Retinal pigment epithelial cell (primary cell): ENCODE measurements around the gene SEZ6L.

ENCODE experiments used
- DNase-seq: peaks from one replicate; pipeline ENCODE4 v3.0.0-alpha.2; 2010; ENCODE audit warnings: low read depth
- H3K4me3 ChIP-seq: 2 replicates; pipeline ENCODE4 v1.5.1; 2011; ENCODE audit warnings: mild to moderate bottlenecking, low read length, control low read depth, moderate library complexity
- TF ChIP-seq, protein P1 (sequence below): conservative IDR thresholded peaks from 2 replicates; pipeline ENCODE4 v1.5.1; 2011; ENCODE audit warnings: low read depth, low read length, control low read depth, inconsistent platforms

The SEZ6L gene

DNA sequence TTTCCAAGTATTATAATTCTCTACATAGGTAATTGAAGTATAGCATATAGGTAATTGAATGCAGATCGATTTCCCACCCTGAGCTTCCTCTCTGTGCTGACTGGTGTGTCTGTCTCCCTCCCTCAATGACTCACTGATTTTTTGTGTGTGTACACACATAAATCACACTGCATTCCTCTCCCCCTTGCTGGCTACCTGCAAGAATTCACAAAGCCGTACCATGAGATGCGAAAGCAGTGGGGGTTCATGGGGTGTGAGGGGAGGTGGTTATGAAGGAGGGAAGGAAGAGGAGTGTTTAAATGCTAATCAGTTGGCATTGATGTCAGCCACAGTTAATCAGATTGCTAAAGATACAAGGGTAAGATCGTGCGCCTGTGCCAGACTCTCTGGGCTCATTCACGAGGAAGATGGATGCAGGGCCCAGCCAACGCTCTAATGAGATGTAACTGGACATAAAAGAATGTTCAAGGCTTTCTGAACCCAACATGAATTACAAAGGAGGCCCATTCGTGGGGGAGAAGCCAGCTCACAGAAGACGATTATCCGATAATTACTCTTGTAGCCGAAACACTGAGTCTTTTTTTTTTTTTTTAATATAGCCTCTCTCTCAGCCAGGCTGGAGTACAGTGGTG, 107.4 kb downstream of the SEZ6L start:
- no peak for DNase-seq
- TF ChIP-seq, protein P1, sequence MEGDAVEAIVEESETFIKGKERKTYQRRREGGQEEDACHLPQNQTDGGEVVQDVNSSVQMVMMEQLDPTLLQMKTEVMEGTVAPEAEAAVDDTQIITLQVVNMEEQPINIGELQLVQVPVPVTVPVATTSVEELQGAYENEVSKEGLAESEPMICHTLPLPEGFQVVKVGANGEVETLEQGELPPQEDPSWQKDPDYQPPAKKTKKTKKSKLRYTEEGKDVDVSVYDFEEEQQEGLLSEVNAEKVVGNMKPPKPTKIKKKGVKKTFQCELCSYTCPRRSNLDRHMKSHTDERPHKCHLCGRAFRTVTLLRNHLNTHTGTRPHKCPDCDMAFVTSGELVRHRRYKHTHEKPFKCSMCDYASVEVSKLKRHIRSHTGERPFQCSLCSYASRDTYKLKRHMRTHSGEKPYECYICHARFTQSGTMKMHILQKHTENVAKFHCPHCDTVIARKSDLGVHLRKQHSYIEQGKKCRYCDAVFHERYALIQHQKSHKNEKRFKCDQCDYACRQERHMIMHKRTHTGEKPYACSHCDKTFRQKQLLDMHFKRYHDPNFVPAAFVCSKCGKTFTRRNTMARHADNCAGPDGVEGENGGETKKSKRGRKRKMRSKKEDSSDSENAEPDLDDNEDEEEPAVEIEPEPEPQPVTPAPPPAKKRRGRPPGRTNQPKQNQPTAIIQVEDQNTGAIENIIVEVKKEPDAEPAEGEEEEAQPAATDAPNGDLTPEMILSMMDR: no peak
- H3K4me3 ChIP-seq: no peak overlapping the region

DNA sequence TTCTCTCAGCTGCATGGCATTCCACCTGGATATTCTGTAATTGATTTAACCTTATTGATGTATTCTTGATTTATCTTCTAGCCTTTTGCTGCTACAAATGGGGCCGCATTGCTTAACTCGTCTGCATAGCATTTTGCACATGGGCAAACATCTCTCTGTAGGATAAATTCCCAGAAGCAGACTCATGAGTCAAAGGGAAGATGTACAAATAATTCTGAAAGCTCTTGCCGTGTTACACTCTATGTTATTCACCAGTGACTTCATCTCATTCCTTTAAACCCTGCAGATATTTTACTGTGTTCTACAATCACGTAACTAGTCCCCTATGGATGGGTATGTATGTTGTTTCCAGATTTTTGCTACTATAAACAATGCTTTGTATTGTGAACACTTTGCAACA, 112.7 kb downstream of the SEZ6L start:
- no peak for DNase-seq
- TF ChIP-seq, protein P1: no peak
- no peak overlapping the region for H3K4me3 ChIP-seq

DNA sequence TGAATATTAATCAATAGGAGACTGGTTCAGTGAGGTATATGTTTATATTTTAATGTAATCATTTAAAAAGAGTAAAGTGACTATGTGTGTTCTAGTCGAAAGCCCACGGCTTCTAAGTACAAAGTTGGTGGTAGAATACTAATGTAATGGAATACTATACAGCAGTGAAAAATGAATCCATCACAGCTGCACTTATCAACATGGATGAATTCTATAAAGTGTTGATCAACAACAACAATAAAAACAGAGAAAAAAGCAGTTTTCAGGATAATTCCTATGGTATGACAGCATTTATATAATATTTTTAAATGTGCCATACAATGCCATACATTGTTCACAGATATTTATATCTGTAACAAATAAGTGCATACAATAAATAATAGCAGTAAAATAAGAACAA, 114.1 kb downstream of the SEZ6L start:
- H3K4me3 ChIP-seq: no peak overlapping the region
- TF ChIP-seq, protein P1: no peak
- no peak for DNase-seq

DNA sequence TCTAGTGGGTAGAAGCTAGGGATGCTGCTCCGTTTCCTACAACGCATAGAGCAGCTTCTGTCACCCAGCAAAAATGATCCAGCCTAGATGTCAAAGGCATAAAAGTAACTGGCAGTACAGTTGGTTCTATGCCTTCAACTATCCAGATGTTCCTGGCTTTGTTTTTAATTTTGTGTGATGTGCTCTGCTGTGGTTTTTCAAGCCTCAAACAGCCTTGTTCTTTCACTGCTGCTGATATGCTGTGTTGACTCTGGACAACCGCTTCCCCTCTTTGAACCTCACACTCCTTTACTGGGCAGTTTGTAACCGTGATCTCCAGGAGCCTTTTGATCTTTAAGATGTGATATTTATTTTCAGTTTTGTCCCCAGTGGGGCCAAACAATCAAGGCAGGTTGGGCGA, 116.4 kb downstream of the SEZ6L start:
- TF ChIP-seq, protein P1: no peak
- DNase-seq: no peak
- H3K4me3 ChIP-seq: no peak overlapping the region

DNA sequence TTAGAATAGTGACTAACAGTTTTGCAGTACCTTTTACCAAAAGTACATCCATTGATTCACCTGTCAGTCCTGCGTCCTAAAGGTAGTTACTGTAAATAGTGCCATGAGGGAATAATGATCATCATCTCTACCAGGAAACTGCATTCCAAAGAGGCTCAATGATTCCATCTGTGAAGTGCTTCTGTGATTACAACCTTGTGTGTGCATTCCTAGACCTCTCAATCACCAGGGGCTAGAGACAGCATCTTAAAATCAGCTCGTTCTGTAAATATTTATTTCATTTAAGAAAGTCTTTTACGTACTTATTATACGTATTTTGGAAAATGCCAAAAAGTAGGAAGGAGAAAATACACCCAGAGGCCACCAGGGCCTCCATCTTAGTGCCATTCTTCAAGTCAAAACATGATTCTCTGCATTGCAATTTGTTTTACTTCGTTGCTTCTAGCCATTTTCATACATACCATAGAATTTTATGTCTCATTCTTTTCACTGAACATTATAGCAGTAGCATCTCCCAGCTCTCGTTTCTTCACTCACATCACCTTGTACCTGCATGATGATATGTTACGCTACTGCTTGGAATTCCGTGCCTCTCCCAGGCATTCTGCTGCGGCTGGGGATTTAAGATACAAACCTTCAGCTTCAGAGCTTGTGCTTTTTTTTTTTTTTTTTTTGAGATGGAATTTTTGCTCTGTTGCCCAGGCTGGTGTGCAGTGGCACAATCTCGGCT, 117.0 kb downstream of the SEZ6L start:
- TF ChIP-seq, protein P1: no peak

DNA sequence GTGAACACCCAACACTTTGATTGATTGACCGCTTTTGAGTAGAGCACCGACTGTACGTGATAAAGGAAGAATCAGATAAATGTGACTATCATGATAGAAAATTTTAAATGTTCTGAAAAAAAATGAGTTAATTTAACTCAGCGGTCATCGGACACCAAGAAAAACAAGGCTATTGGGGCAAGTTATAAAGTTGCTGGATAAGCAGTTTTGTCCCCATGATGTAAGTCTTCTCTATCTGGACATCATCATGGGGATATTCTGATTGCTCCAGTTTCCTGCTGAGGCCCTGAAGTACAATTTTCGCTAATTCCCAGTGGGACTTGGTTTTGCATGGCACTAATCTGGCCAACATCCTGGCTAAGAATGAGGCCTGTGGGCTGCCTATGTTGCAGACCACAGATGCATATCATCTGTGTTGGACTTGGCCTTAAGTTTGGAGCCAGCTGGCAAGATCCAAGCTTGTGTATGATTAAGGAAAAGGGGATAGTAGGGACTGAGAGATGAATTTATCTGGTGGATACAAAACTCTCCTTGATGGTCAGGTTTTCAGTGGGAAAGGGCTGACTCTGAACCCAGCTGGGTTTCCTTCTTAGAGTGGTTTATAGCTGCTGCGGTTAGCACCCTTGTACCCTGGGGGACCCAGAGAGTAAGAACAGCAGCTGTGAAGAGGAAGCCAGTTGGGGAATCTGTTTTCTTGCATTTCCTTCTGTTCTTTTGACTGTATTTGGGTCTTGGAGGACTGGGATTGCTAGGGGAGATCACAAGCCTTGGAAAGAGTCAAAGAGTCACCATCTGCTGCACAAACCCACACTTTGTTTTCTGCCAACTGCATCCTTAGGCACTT, 118.3 kb downstream of the SEZ6L start:
- TF ChIP-seq, protein P1: no peak
- no peak for DNase-seq
- no peak overlapping the region for H3K4me3 ChIP-seq

More for the DNA sequence above, 117.0 kb downstream of the SEZ6L start:
- no peak overlapping the region for H3K4me3 ChIP-seq
- no peak for DNase-seq
